HG02884 (cell line): ENCODE measurements around the gene CENPX.
"Not testable (repeated sequence)": the region's sequence is repeated elsewhere in the genome, so short reads cannot be mapped to it uniquely, and the experiment has no call there.

Experiments
- ATAC-seq: cut with Tn5 transposase; IDR thresholded peaks from one replicate; pipeline ENCODE4 v1.9.1; 2021; ENCODE audit warnings: mild to moderate bottlenecking, moderate library complexity; ENCODE audit not compliant: unreplicated experiment

Gene CENPX

DNA sequence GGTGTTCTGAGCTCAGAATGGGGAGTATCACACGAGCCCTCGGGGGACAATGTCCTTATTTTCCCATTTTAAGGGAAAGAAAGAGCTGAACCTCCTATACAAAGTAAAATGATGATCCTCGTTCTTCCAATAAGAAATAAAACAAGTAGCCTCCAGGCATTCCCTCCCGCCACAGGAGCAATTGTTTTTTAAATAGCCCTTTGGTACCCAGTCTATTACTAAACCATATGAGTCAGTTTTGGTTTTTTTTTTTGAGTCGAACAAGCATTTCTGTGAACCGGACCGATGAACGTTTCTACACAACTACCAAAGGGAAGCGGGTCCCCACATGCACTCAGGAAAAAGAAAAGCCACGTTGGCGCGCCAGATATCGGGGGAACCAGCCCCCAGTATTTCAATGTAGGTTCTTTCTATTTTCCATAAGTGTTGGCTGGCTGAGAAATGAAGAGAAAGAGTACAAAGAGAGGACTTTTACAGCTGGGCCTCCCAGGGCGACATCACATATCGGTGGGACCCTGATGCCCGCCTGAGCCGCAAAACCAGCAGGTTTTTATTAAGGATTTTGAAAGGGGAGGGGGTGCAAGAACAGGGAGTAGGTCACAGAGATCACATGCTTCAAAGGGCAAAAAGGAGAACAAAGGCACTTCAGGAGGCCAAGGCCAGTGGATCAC is 18.6 kb upstream of the CENPX start:
- no peak for ATAC-seq

DNA sequence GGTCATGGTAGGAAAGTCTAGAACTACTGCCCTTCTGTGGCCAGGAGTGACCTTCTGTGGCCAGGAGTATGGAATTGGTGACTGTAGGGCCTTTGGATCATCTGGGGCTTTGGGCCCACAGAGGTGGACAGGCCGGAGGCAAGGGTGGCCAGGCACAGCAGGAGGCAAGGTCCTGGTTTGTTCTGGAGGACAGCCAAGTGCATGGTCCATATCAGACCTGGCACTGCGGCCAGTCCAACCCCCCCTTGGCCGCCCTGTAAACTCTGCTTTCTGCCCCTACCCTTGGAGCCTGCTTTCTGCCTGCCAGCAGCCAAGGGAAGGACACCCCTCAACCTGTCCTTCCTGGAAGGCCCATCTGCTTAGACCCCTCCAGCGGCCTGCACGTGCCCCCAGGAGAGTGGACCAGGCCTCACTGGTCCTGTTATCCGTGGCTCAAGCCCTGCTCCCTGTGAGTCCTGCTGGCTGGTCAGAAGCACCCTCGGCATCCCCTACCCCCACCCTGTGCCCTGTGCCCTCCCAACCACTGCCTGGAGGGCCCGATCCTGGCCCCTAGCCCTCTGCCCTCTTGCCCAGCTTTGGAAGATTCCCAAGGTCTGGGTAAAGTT is 17.1 kb upstream of the CENPX start:
- ATAC-seq: no peak

DNA sequence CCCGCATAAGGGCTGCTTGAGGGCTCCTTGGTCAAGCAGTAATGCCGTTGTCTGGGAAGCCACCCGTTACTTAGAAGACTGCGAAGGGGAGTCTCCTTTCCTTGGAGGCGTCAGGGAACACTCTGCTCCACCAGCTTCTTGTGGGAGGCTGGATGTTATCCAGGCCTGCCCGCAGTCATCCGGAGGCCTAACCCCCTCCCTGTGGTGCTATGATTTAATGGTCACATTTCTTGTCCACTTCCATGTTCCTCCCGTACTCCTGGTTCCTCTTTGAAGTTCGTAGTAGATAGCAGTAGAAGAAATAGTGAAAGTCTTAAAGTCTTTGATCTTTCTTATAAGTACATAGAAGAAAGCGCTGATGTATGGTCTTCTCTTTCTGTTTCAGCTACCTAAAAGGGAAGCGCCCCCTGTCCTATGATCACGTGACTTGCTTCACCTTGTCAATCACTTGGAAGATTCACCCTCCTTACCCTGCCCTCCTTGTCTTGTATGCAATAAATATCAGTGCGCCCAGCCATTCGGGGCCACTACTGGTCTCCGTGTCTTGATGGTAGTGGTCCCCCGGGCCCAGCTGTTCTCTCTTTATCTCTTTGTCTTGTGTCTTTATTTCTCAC is 16.2 kb upstream of the CENPX start:
- ATAC-seq: not testable (repeated sequence)

DNA sequence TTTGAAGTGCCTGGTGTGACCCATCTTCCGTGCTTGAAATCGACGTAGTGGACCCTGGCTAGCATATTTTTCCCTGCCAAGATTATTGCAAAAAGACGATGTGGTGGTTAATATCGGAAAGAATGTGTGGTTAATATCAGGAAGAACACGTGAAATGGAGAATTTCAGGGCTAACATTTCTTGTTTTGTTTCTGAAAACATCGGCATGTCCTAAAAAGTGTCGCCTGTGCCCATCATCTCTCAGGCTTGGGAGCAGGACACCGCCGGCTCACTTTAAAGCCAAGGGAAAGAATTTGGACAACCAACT is 15.2 kb upstream of the CENPX start:
- no peak for ATAC-seq

DNA sequence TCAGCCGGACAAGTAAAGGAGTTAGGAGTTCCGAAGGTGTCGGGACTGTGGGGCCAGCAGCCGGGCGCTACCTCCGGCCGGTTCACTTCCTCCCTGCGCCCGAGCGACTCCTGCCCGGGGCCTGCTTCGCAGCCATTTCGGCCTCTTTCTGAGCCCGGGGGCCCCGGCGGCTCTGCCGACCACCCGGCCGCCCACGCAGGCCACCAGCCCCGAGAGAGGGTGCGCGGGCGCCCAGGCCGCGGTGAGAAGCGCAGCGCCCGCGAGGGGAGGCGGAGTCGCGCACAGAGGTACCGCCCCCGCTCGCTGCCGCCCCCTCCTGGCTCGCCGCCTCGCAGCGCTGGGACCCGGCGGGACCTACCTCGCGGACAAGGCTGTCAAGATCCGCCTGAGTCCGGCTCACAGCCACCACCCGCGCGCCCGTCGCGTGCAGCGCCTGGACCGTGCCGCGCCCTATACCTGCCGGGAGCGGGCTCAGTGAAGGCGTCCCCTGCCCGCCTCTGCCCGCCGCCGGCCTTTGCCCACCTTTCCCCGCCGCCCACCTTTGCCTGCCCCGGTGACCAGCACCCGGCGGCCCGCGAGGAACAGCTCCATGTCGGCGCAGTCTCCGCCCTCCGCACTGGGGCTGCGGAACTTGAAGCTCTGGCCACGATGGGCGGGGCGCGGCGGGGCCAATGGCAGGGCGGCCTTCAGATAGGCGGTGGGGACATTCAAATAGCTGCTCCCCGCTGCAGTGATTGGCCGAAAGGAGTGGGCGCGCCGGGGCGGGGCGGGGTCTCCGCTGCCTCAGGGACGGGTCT is 14.6 kb upstream of the CENPX start, which contains the start of gene DCXR:
DCXR (minus strand) TSS at position 606 of the 797 bp plus-strand sequence; CDS start at position 591, 15 bp downstream.
- peak; percentile 86 for ATAC-seq

DNA sequence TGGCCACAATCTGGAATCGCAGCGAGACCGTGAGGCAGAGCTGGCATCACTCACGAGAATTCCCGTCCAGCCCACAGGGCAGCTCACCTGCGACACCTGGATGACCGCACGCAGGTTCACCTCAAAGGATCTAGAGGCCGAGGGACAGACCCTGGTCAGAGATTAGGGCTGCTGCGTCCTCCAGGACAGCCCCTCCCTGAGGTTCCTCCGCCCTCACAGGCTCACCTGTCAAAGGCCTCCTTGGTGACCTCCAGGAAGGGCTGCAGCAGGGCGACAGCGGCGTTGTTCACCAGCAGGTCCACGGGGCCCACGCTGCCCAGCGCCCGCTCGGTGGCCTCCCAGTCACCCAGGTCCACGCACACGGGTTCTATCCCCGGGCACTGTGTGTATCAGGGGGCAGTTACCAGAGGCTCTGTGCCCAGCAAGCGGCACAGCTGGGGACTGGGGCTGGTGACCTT is 14.0 kb upstream of the CENPX start:
- ATAC-seq: no peak

DNA sequence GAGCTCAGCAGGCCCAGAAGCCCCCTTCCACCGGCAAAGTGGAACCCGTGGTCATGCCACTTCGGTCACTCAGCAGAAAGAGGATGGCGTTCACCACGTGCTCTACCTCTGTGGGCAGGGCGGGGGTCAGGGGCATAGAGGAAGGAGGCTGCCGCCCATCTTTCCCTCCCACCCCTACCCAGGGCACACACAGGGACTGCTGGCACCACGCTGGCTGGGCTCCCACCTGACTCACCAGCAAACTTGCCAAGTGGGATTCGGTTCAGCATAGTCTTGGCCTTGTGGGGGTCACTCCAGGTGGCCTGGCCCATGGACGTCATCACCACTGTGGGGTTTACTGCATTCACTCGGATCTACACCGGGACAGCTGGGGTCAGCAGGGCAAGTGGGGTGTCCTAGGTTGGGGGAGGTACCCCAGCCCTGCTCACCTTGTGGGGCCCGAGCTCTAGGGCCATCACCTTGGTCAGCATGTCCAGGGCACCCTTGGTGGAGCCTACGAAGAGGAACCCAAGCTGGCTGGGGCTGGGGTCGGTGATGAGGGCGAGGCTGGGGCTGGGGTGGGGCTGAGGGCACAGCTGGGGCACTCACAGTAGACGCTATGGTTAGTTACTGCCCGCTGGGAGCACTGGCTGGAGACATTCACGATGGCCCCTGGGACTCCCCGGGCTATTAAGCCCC is 13.4 kb upstream of the CENPX start:
- no peak for ATAC-seq

DNA sequence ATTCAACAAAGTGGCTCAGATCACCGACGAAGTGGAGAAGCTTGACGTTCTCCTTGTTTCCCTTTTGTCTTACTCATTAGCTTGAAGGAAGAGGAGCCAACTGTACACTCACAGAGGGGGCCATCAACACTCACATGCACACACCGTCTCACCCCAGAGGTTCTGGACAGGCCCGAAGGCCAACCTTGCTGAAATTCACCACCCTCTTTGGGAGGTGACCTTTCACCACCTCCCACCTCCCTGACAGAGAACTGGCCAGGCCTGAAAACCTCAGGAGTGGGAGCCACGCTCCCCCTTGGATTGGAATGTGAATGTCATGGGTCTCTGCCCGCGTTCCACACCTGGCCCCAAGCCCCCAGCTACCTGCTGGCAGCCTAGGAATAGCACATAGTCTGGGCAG is 12.8 kb upstream of the CENPX start:
- ATAC-seq: no peak

DNA sequence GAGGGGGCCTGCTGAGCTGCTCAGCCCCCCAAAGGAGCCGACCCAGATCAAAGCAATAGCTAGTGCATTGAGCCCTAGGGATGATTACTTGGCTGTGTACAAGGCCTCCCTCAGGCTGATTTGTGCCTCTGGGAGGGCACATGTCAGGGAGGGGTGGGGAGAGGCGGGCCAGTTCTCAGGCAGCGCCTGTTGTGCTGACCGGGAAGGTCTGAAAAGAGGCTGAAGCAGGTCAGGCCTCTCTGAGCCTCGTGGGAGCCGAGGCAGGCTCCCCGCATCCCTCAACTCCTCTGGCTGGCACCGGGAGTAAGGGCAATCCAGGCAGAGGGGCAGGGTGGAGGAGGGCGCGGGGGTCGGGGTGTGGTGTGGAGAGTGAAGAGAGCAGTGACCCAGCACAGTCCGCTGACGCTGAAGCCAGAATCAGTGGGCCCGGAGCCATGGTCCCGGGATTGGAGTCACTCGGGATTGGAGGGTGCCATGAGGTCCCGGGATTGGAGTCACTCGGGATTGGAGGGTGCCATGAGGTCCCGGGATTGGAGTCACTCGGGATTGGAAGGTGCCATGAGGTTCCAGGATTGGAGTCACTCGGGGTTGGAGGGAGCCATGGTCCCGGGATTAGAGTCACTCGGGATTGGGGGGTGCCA is 11.8 kb upstream of the CENPX start:
- ATAC-seq: no peak

DNA sequence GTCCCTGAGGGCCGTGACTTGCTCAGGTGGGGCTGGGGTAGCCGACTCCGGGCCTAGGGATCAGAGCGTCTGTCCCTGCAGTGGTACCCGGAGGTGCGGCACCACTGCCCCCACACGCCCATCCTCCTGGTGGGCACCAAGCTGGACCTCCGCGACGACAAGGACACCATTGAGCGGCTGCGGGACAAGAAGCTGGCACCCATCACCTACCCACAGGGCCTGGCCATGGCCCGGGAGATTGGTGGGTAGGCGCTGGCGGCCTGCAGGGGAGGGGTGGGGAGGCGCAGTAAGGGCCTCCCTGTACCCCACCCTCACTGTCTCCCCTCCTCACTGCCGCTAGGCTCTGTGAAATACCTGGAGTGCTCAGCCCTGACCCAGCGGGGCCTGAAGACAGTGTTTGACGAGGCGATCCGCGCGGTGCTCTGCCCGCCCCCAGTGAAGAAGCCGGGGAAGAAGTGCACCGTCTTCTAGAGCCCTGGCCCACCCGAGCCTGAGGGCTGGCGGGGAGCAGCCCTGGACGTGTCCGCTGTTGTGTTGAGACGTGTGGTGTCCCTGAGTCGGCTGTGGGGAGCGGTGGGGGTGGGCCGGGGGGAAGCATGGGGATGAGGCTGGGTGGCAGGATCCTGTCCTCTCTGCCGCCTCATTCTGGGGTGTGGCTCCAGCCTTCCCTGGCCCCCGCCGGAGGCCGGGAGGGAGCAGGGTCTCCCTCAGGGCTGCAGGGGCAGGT is 10.8 kb upstream of the CENPX start:
- ATAC-seq: no peak

DNA sequence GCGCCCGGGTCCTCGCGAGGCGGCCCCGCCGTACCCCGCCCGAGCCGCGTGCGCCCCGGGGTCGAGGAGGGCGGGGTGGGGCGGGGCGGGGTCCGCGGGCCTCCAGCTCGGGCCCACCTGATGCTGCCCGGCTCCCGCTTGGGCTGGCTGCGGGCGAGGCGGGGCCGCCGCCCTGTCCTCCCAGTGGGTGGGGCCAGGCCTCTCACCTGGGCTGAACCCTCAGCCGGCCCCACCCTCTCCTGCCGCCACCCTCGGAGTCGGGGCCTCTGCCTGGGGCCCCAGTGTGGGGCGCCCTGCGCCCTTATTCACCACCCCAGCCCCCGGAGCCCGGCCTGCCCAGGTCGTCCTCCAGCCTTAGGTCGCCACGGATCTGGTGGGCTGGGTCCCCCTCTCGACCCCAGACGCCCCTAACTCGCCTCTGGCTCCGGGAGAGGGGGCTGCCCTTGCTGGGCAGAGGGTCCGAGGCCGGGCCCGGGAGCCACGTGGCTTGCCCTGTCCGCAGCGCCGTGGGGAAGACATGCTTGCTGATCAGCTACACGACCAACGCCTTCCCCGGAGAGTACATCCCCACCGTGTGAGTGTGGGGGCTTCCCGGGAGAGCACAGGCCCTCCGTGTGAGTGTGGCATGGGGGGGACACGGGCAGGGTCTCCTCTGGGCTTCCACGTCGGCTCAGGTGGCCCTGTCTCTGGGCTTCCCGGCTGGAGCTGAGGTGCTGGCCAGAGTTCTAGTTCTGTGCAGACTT is 9.4 kb upstream of the CENPX start:
- ATAC-seq: no peak

DNA sequence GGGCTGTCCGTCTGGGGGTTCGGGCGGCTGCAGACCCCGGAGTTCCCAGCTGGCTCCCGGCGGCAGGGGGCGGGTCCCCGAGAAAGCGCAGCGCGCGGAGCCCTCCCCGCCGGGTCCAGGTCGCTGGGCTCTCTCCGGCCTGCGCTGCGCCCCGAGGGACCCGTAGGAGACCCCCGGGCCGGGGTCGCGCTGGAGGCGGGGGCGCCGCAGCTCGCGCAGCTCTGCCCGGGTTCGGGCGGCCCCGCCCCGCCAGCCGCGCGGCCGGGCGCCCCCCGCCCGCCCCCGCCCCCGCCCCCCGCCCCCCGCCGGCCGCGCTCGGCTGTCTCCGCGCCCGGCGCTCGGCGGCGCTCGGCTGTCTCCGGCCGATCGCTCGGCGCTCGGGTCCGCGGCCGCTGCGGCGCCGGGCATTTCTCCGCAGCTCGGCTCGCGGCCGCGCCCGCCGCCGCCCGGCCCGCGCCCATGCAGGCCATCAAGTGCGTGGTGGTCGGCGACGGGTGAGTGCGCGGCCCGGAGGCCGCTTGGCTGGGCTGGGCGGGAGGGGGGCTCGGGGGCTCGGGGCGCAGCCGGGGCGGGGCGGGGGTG is 8.7 kb upstream of the CENPX start, which contains the start of gene RAC3:
RAC3 (plus strand) TSS at position 376 of the 582 bp plus-strand sequence; CDS start at position 460, 84 bp downstream.
- ATAC-seq: no peak

DNA sequence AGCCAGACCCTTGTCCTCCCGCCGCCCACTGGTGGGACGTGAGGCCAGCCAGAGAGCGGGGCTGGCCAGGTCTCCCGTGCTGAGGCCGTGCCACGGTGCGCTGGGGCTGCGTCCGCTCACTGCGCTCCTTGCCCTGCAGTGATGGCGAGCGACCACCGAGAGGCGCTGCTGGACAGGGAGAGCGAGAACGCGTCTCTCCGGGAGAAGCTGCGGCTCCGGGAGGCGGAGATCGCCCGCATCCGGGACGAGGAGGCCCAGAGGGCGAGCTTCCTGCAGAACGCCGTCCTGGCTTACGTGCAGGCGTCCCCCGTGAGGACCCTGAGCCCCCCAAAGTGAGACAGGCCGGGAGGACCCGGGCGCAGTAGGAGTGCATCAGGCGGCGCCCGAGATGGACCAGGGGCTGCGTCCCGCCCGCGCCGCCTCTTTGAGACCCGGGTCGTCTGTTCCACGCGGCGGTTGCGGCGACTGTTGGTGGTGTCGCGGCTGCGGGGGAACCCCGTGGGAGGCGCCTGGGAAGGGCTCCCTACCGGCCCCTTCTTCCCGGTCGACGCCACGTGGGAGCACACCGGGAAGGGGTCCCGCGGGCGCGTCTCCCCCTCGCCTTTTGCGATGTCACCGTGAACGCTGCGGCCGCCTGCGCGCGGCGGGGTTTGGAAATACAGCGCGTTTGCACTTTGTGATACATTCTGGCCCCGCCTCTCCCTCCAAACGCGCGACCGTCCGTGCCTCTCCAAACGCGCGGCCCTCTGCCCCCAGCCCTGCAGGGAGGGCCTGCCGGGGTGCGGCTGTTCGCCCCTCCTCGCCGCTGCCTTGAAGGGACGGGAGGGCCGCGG is 8.0 kb upstream of the CENPX start:
- no peak for ATAC-seq

DNA sequence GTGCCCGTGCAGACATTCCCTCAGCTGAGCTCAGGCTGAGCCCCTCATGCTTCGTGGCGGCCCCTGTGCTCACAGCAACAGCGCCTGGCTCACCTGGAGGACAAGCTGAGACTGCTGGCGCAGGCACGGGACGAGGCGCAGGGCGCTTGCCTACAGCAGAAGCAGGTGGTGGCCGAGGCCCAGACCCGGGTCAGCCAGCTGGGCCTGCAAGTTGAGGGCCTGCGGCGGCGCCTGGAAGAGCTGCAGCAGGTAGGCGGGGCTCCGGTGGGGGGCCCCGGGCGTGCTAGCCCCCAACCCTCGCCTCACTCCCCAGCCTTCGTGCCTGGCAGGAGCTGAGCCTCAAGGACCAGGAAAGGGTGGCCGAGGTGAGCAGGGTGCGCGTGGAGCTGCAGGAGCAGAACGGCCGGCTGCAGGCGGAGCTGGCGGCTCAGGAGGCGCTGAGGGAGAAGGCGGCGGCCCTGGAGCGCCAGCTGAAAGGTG is 7.4 kb upstream of the CENPX start:
- no peak for ATAC-seq

DNA sequence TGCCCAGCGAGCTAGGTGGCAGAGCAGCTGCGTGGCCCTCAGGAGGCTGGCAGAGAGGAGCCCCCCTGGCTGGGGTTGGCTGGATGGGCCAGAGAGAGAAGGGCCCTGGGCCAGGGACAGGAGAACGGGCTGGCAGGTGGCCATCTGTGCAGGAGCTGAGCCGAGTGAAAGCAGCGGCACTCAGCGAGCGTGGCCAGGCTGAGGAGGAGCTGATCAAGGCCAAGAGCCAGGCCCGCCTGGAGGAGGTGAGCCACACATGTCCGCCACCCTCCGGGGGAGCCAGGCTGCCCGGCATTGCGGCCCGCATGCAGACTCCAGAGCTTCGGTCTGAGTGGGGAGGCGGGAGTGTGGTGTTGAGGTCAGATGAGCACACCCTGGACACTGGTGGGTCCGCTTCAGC is 6.7 kb upstream of the CENPX start:
- no peak for ATAC-seq

DNA sequence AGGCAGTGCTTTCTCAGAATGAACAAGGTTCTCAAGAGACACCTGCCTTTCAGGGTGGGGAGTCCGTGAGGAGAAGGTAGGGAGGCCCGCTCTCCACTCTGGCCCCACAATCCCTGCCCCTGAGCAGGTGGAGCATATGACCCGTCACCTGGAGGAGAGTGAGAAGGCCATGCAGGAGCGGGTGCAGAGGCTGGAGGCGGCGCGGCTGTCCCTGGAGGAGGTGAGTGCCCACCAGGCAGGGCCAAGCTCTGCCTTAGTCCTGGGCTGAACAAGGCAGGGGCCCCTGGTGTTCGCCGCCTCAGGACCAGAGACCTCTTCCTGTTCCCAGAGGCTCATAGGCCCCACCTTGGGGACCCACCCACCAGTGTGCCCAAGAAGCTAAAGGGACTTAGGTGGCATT is 6.3 kb upstream of the CENPX start:
- ATAC-seq: no peak

DNA sequence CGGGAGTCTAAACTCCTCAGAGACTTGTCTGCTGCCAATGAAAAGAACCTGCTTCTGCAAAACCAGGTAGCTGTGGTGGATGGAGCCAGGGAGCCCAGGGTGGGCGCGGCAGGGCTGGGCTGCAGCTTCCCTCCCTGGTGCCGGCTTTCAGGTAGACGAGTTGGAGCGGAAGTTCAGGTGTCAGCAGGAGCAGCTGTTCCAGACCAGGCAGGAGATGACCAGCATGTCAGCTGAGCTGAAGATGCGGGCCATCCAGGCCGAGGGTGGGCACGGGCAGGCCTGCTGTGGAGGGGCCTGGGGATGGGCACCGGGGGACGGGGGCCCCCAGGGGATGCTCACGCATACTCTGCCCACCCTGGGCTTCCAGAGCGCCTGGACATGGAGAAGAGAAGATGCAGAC is 5.6 kb upstream of the CENPX start:
- ATAC-seq: no peak
